ENCODE data around the gene ZNF487. TPM values are rescaled to one million over a fixed set of nuclear protein-coding genes. Genes with fewer than 3 reads are reported as not detected.

ZNF487 gene
- total and polyA plus RNA-seq, 2 of the 13 experiments (the other 11 are each of a cell fraction or from before 2014, with no cell fraction given): 7.4 to 8.8 TPM

DNA sequence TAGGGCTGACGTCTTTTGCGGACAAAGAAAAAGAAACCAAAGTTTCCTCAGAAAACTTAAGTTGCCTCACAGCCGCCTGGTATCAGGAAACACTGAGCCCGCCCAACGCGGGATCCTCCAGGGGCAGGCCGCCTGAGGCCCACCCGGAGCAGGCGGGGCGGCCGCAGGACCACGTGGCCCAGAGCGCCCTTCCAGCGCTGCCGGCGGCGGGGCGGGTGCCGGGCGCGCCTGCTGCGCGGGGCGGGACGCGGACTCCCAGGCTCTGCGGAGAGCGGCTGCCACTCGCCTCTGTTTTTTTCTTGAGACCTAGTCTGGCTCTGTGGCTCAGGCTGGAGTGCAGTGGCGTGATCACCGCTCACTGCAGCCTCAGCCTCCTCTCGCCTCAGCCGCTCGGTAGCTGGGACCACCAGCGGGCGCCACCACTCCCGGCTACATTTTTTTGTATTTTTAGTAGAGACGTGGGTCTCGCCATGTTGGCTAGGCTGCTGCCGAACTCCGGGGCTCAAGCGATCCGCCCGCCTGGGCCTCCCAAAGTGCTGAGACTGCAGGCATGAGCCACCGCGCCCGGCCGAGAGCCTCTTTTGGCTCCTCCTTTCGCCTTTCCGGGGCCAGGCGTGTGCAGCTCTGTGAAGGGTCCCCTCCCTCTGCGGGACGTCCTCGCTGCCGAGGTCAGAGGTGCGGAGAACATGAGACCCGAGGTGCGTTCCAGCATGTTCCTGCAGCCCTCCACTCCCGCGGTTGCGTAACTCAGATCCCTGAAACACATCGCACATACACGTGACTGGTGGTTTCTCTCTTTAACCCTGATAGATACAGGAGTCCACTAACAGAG, 16.3 kb upstream of the ZNF487 start (continued):
- TF ChIP-seq, protein P1, sequence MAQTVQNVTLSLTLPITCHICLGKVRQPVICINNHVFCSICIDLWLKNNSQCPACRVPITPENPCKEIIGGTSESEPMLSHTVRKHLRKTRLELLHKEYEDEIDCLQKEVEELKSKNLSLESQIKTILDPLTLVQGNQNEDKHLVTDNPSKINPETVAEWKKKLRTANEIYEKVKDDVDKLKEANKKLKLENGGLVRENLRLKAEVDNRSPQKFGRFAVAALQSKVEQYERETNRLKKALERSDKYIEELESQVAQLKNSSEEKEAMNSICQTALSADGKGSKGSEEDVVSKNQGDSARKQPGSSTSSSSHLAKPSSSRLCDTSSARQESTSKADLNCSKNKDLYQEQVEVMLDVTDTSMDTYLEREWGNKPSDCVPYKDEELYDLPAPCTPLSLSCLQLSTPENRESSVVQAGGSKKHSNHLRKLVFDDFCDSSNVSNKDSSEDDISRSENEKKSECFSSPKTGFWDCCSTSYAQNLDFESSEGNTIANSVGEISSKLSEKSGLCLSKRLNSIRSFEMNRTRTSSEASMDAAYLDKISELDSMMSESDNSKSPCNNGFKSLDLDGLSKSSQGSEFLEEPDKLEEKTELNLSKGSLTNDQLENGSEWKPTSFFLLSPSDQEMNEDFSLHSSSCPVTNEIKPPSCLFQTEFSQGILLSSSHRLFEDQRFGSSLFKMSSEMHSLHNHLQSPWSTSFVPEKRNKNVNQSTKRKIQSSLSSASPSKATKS (CRISPR knock-in tag; IDR thresholded peaks at IDR 0.05): peak; percentile 98
- TF ChIP-seq ZSCAN22 (CRISPR knock-in tag; IDR thresholded peaks at IDR 0.05) (no peak), SP1 (IDR thresholded peaks at IDR 0.05) (no peak), SP1 (CRISPR knock-in tag; IDR thresholded peaks at IDR 0.05) (peak; percentile 62), ZNF296 (CRISPR knock-in tag; conservative IDR thresholded peaks at IDR 0.05) (peak; percentile 93), ZNF12 (CRISPR knock-in tag; IDR thresholded peaks at IDR 0.05) (peak; percentile 88; the same call in 1 of the 2 replicates), ZNF329 (CRISPR knock-in tag; IDR thresholded peaks at IDR 0.05; ENCODE audit: low read depth) (peak; percentile 94), HHEX (CRISPR knock-in tag; IDR thresholded peaks at IDR 0.05) (no peak), SAP130 (CRISPR knock-in tag; IDR thresholded peaks at IDR 0.05; ENCODE audit: low read depth) (peak; percentile 95), ZNF619 (CRISPR knock-in tag; IDR thresholded peaks at IDR 0.05) (0 out of 2 replicates have a peak, but pooled peaks have one; percentile 77)
- TF ChIP-seq, protein P2, sequence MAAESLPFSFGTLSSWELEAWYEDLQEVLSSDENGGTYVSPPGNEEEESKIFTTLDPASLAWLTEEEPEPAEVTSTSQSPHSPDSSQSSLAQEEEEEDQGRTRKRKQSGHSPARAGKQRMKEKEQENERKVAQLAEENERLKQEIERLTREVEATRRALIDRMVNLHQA (CRISPR knock-in tag; IDR thresholded peaks at IDR 0.05): no peak
- TF ChIP-seq, protein P3, sequence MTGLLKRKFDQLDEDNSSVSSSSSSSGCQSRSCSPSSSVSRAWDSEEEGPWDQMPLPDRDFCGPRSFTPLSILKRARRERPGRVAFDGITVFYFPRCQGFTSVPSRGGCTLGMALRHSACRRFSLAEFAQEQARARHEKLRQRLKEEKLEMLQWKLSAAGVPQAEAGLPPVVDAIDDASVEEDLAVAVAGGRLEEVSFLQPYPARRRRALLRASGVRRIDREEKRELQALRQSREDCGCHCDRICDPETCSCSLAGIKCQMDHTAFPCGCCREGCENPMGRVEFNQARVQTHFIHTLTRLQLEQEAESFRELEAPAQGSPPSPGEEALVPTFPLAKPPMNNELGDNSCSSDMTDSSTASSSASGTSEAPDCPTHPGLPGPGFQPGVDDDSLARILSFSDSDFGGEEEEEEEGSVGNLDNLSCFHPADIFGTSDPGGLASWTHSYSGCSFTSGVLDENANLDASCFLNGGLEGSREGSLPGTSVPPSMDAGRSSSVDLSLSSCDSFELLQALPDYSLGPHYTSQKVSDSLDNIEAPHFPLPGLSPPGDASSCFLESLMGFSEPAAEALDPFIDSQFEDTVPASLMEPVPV (CRISPR knock-in tag; IDR thresholded peaks at IDR 0.05): peak; percentile 99
- TF ChIP-seq, protein P4, sequence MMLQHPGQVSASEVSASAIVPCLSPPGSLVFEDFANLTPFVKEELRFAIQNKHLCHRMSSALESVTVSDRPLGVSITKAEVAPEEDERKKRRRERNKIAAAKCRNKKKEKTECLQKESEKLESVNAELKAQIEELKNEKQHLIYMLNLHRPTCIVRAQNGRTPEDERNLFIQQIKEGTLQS (CRISPR knock-in tag; IDR thresholded peaks at IDR 0.05): peak; percentile 69
- TF ChIP-seq, protein P5, sequence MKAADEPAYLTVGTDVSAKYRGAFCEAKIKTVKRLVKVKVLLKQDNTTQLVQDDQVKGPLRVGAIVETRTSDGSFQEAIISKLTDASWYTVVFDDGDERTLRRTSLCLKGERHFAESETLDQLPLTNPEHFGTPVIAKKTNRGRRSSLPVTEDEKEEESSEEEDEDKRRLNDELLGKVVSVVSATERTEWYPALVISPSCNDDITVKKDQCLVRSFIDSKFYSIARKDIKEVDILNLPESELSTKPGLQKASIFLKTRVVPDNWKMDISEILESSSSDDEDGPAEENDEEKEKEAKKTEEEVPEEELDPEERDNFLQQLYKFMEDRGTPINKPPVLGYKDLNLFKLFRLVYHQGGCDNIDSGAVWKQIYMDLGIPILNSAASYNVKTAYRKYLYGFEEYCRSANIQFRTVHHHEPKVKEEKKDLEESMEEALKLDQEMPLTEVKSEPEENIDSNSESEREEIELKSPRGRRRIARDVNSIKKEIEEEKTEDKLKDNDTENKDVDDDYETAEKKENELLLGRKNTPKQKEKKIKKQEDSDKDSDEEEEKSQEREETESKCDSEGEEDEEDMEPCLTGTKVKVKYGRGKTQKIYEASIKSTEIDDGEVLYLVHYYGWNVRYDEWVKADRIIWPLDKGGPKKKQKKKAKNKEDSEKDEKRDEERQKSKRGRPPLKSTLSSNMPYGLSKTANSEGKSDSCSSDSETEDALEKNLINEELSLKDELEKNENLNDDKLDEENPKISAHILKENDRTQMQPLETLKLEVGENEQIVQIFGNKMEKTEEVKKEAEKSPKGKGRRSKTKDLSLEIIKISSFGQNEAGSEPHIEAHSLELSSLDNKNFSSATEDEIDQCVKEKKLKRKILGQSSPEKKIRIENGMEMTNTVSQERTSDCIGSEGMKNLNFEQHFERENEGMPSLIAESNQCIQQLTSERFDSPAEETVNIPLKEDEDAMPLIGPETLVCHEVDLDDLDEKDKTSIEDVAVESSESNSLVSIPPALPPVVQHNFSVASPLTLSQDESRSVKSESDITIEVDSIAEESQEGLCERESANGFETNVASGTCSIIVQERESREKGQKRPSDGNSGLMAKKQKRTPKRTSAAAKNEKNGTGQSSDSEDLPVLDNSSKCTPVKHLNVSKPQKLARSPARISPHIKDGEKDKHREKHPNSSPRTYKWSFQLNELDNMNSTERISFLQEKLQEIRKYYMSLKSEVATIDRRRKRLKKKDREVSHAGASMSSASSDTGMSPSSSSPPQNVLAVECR (CRISPR knock-in tag; IDR thresholded peaks at IDR 0.05; ENCODE audit: borderline replicate concordance): peak; percentile 92; the same call in 1 of the 2 replicates
- TF ChIP-seq, protein P6, sequence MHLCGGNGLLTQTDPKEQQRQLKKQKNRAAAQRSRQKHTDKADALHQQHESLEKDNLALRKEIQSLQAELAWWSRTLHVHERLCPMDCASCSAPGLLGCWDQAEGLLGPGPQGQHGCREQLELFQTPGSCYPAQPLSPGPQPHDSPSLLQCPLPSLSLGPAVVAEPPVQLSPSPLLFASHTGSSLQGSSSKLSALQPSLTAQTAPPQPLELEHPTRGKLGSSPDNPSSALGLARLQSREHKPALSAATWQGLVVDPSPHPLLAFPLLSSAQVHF (CRISPR knock-in tag; IDR thresholded peaks at IDR 0.05): peak; percentile 68

Data from HepG2 (cell line).